A673 (cell line): ENCODE results near the gene ABCA13. TPM values are rescaled to one million over a fixed set of nuclear protein-coding genes. Genes with fewer than 3 reads are reported as not detected.

Experiments
- BruUV-seq: library from RNA; stranded (reverse); fragments of 400-500 nt; replicated peaks from 2 replicates; lab custom pipeline; 2021; lab: Mats Ljungman, UMichigan
- CTCF ChIA-PET: fragments of 300-600 bp; sonication (Branson Sonifier 250); formaldehyde crosslinking; loops from one replicate; lab custom pipeline; 2022; ENCODE audit warnings: antibody characterized with exemption; lab: Charles Lee
- POLR2A ChIA-PET: fragments of 300-600 bp; sonication (Branson Sonifier 250); formaldehyde crosslinking; loops from one replicate; lab custom pipeline; 2022; ENCODE audit warnings: antibody characterized with exemption; ENCODE audit not compliant: low non-redundant PET; lab: Charles Lee
- DNase-seq: peaks from one replicate; pipeline ENCODE4 v3.0.0-alpha.2; 2015; ENCODE audit warnings: low spot score
- H3K27ac ChIP-seq: fragments of 200-600 bp; sonication (generic); 2 replicates; pipeline ENCODE4 v1.5.1; 2016; ENCODE audit warnings: mixed run types, low read depth, mild to moderate bottlenecking, mixed read lengths, antibody characterized with exemption, low read length; ENCODE audit not compliant: poor library complexity, severe bottlenecking
- H3K27me3 ChIP-seq: fragments of 200-600 bp; sonication (generic); replicated peaks from 2 replicates; pipeline ENCODE4 v1.6.1; 2017; ENCODE audit warnings: mixed run types, low read depth, mild to moderate bottlenecking, mixed read lengths, antibody characterized with exemption, low read length; ENCODE audit not compliant: insufficient read depth, poor library complexity
- H3K36me3 ChIP-seq: fragments of 200-600 bp; sonication (generic); 2 replicates; pipeline ENCODE4 v1.6.1; 2016; ENCODE audit warnings: mixed run types, mild to moderate bottlenecking, mixed read lengths, antibody characterized with exemption, low read length; ENCODE audit not compliant: insufficient read depth, poor library complexity, severe bottlenecking
- H3K4me1 ChIP-seq: fragments of 200-600 bp; sonication (generic); 2 replicates; pipeline ENCODE4 v1.6.1; 2017; ENCODE audit warnings: mixed run types, mild to moderate bottlenecking, mixed read lengths, antibody characterized with exemption, low read length; ENCODE audit not compliant: insufficient read depth, poor library complexity, severe bottlenecking
- H3K4me3 ChIP-seq: fragments of 200-600 bp; sonication (generic); 2 replicates; pipeline ENCODE4 v1.5.1; 2016; ENCODE audit warnings: low read depth, mixed run types, mild to moderate bottlenecking, mixed read lengths, low read length; ENCODE audit not compliant: poor library complexity, severe bottlenecking
- H3K9me3 ChIP-seq: fragments of 200-600 bp; sonication (generic); 2 replicates; pipeline ENCODE4 v1.6.1; 2016; ENCODE audit warnings: mixed run types, low read depth, mild to moderate bottlenecking, mixed read lengths, antibody characterized with exemption, low read length; ENCODE audit not compliant: poor library complexity, severe bottlenecking
- CTCF ChIP-seq: fragments of 300-800, 200-600 bp; sonication (generic); conservative IDR thresholded peaks from 2 replicates; pipeline ENCODE4 v1.5.1; 2017; ENCODE audit warnings: low read depth, mild to moderate bottlenecking, antibody characterized with exemption, low read length, moderate library complexity, mixed read lengths
- EZH2 ChIP-seq: fragments of 200-600 bp; sonication (generic); IDR thresholded peaks from 2 replicates; pipeline ENCODE4 v1.6.1; 2017; ENCODE audit warnings: borderline replicate concordance, low read depth, mild to moderate bottlenecking, mixed read lengths, antibody characterized with exemption, low read length; ENCODE audit not compliant: poor library complexity, severe bottlenecking
- intact Hi-C: fragments of 100-400 bp; cut with micrococcal nuclease; formaldehyde crosslinking; loops from one replicate; pipeline ENCODE4 v1.10.0; 2022; ENCODE audit not compliant: unreplicated experiment
- total RNA-seq: library from RNA; stranded (reverse); gene quantifications from 2 replicates; pipeline ENCODE4 v1.2.3, GENCODE V29; 2021

ABCA13 gene
- total RNA-seq, 1 experiment from 2014 or later, result 15.6 TPM

DNA sequence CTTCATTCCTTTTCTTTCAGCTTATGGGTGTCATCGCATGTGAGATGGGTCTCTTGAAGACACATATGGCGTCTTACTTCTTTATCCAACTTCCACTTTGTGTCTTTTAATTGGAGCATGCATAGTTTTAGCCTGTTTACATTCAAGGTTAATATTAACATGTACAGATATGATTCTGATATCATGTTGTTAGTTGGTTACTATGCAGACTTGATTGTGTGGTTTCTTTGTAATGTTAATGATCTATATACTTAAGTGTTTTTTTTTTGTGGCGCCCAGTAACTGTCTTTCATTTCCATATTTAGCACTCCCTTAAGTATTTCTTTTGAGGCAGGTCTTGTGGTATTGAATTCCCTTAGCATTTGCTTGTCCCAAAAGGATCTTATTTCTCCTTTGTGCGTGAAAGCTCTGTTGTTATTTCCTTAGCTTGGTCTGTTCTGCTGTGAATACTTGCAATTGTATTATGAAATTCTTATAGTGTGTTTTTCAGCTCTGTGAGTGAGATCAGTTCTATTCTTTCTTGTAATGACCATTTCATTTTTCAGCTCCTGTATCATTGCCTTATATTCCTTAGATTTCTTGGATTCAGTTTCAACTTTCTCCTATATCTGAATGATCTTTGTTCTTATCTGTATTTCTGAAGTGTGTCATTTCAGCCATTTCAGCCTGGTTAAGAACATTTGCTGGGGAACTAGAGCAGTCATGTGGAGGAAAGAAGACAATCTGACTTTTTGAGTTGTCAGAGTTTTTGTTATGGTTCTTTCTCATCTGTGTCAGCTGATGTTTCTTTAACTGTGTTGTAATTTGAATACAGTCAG lies 88.4 kb downstream of the ABCA13 start:
- DNase-seq, result no peak
- TF ChIP-seq EZH2 (no peak), CTCF (no peak)
- intact Hi-C loops, result no loop called here
- BruUV-seq, result no TSS peak
- CTCF ChIA-PET, result no interaction called here
- Histone ChIP-seq H3K36me3 (no peaks in the 10 kb centered on the region), H3K4me3 (no peak overlapping the region), H3K4me1 (no peaks in the 10 kb centered on the region), H3K27me3 (no peaks in the 10 kb centered on the region), H3K9me3 (peaks cover 13% of the 10 kb centered on the region), H3K27ac (no peak overlapping the region)
- POLR2A ChIA-PET, result no interaction called here

DNA sequence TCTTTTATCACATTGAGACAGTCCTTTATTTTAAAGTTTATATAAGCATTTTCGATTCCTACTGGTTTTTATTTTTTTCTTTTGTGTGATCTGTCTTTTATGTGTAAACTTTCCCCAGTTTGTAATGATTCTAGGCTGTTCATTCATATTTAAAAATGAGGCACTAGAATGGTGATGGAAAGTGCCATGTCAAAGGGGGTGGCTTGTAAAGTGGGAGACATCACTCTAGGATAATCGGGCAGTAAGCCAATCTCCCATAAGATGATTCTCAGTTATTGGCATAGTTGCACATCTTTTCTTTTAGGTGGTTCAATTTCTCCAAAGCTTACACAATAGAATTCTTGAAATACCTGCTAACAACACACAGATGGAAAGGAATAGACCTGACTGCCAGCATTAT lies 90.4 kb downstream of the ABCA13 start:
- intact Hi-C loops, result no loop called here
- CTCF ChIA-PET, result no interaction called here
- Histone ChIP-seq H3K9me3 (peaks cover 7% of the 10 kb centered on the region), H3K4me3 (no peak overlapping the region), H3K27me3 (no peaks in the 10 kb centered on the region), H3K27ac (no peak overlapping the region), H3K36me3 (no peaks in the 10 kb centered on the region), H3K4me1 (no peaks in the 10 kb centered on the region)
- no peak for DNase-seq
- TF ChIP-seq CTCF (no peak), EZH2 (no peak)
- no TSS peak for BruUV-seq
- POLR2A ChIA-PET, result interaction anchor here (0.7 kb wide), 1 partner anchor 27 kb away, joined by 3 read pairs; no protein-coding TSS in a partner anchor

- Histone ChIP-seq H3K4me1 (no peaks in the 10 kb centered on the region), H3K27ac (no peak overlapping the region), H3K4me3 (no peak overlapping the region), H3K27me3 (no peaks in the 10 kb centered on the region), H3K36me3 (no peaks in the 10 kb centered on the region), H3K9me3 (peaks cover 7% of the 10 kb centered on the region)
- no peak for DNase-seq
- BruUV-seq, result no TSS peak
- TF ChIP-seq EZH2, result no peak
- TF ChIP-seq CTCF, result no peak
- ChIA-PET POLR2A (no interaction called here), CTCF (no interaction called here)
- intact Hi-C loops, result no loop called here
Measured at GRCh38 chr7:48262606-48263310, 91.5 kb downstream of the ABCA13 start.
